ENCODE measurements around the gene PC.

GRCh38 chr11:66861774-66862558 is 96.2 kb downstream of the PC start:
- no peak for TF ChIP-seq CTCF (conservative IDR thresholded peaks at IDR 0.05; ENCODE audit: low read depth, low read length)
- TF ChIP-seq EZH2 (IDR thresholded peaks at IDR 0.05; ENCODE audit: borderline replicate concordance, low read depth, low read length, poor library complexity, severe bottlenecking): no peak

Measured in A673 (cell line).